ENCODE measurements around the gene EDEM3. TPM values are rescaled to one million over a fixed set of nuclear protein-coding genes. Genes with fewer than 3 reads are reported as not detected.

EDEM3 gene
- total RNA-seq, 1 donor from 2014 or later = 40.5 TPM

DNA sequence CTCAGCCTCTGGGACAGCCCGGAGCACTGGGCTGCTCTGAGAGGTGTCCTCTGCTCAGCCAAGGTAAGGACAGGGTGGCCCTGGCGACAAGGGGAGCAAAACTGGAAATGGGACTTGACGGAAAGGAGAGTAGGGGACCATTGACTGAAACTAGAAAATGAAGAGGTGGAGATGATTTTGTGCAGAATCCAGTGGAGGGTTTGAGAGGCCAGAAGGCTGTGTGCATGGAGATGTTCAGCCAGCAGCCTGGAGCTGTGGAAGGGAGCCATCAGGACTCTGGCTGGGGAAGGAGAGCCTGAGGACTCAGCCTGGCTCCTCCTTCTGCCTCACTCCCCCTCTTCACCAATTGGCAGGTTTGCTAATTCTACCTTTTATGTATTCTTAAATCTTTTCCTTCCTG, 114.2 kb downstream of the EDEM3 start:
- no peak for DNase-seq (ENCODE audit: low spot score)

Other genes with a start within 250 kb of the EDEM3 start
- 129 TPM for gene NIBAN1, start 219.7 kb upstream of the EDEM3 start, total RNA-seq